Stimulated activated effector memory CD8-positive, alpha-beta T cell treated with anti-CD3 and anti-CD28 coated beads, Interleukin-12 subunit alpha, Interleukin-12 subunit beta, amount 100 ng/mL, for 72 hours (primary cell): ENCODE measurements around the gene STK10.

Experiments used
- ATAC-seq: fragments of 150-1000 bp; cut with Tn5 transposase; 2 replicates; pipeline ENCODE4 v1.10.0; 2021
- DNase-seq, 2 donors: peaks; one replicate each; pipeline ENCODE4 v3.0.0; 2021 to 2022; ENCODE audit warnings: low spot score in 2 of 2
- H3K27ac Mint-ChIP-seq: one replicate; pipeline ENCODE4 v1.8.0; 2022; ENCODE audit warnings: mild to moderate bottlenecking, mixed read lengths
- H3K36me3 Mint-ChIP-seq: one replicate; pipeline ENCODE4 v1.8.0; 2022; ENCODE audit warnings: mild to moderate bottlenecking, mixed read lengths
- H3K4me1 Mint-ChIP-seq: one replicate; pipeline ENCODE4 v1.8.0; 2022; ENCODE audit warnings: mixed read lengths
- H3K4me3 Mint-ChIP-seq: one replicate; pipeline ENCODE4 v1.8.0; 2022; ENCODE audit warnings: mild to moderate bottlenecking, mixed read lengths
- H3K9me3 Mint-ChIP-seq: one replicate; pipeline ENCODE4 v1.8.0; 2022; ENCODE audit warnings: mixed read lengths

STK10 gene

DNA sequence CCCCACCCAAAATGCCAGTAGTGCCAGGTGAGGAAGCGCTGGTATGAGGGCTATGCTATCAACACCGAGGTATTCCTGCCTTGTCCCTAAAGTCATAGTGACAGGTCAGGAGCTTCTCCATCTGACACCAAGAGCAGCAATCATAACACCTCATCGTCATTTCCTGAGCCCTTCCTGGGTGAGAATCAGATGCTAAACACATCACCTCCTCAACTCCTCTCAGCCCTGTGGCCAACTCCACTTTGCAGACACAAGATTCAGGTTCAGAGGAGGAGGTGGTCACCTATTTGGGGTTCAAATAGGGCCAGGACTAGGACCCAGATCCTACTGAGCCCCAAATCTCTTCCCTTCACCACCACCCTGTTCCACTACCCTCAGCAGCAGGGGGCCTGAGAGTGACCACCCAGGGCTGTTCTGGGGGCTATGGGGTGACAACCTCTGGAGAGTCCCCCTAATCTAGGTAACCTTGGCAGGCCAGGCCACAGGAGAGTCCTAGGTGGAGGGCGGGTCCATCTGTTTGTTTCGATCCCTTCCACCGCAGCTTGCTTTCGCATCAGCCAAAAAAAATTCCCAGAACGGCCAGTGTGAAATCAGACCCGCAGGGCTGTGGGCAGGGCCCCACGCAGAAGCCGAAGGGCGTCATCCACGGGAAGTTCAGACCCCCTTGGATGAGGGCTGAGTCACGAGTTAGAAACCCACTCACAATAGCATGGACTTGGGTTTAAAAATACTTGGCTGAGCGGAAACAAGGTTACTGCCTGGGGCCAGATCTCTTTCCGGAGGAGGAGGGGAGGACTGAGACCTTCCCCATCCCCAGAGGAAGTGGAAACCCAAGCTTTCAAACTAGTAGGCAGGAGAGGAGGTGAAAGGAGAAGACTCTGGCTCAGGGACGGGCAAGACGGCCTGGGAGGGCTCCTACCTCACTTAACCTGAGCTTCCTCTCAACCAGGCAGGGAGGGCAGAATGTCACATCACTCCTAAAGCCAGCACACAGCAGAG is 8.7 kb downstream of the STK10 start:
- DNase-seq (peak in 1 of 2 donors; percentile 76), ATAC-seq (peak; percentile 64)
- H3K9me3 Mint-ChIP-seq, result no peaks in the 10 kb centered on the region
- peak overlapping the region; percentile 95 for H3K4me3 Mint-ChIP-seq
- peaks cover 83% of the 10 kb centered on the region for H3K4me1 Mint-ChIP-seq
- H3K36me3 Mint-ChIP-seq, result peaks cover 99% of the 10 kb centered on the region
- H3K27ac Mint-ChIP-seq, result peak overlapping the region; percentile 93

DNA sequence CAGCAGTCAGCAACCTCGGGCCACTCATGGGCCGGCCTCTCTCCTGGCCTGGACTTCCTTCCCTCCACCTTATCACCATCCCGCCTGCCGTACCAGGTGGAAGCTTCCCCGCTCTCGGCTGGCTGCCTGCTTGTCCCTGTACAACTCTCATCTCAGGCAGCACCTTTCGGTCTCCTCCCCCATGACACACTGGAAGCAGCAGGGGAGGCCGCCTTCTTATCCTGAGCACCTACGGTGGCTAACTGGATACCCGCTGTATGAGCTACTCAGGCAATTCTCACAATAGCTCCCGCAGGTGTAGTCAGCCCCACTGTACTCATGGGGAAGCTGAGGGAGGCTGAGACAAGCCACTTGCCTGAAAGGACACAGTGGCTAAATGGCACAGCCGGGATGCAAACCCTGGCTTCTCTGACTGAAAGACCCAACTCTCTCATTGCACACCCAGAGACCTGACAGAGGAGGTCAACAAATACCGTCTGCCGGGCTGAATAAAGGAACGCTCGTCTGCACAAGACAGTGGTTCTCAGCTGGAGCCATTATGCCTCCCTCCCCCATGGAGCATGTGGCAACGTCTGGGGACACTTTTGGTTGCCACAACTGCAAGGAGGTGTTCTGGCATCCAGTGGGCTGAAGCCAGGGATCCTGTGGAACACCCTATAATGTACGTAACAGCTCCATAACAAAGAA is 9.6 kb downstream of the STK10 start:
- peaks cover 86% of the 10 kb centered on the region for H3K4me1 Mint-ChIP-seq
- H3K36me3 Mint-ChIP-seq, result peaks cover 99% of the 10 kb centered on the region
- H3K27ac Mint-ChIP-seq, result peak overlapping the region; percentile 93
- ATAC-seq, result peak; percentile 1
- no peaks in the 10 kb centered on the region for H3K9me3 Mint-ChIP-seq
- peak overlapping the region; percentile 95 for H3K4me3 Mint-ChIP-seq
- peak in 1 of 2 donors; percentile 63 for DNase-seq

DNA sequence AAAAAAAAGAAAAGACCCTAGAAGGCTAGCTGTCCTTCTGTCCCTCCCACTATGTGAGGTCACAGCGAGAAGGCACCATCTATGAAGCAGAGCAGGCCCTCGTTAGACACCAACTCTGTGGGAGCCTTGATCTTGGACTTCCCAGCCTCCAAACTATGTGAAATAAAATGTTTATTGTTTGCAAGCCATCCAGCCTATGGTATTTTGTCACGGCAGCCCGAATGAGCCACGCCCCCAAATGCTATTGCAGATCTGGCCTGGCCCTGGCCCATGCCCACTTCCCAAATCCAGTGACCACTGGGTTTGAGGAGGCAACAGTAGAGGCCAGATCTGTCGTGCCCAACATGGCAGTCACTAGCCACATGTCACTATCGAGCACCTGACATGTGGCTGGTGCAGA is 10.8 kb downstream of the STK10 start:
- peak overlapping the region; percentile 93 for H3K27ac Mint-ChIP-seq

DNA sequence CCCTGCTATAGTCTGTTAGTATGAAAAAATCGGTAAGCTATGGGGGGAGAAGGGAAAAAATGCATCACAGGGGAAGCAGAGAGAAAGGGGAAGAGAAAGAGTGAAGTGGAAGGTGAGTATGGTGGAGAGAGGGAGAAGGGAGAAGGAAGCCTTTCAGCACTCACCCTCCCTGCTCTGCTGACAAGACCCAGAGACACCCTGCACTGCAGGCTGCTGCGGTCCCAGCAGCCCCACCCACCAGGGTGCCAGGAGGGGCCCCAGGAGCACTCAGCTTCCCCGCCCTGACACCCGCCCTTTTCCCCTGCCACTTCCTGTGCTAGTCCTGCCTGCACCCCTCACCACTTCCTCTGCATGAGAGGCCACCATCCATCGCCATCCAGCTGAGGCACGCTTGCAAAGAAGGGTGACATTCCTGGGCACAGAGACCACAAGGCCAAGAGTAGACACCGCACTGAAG is 12.7 kb downstream of the STK10 start:
- H3K4me1 Mint-ChIP-seq, result peaks cover 99% of the 10 kb centered on the region
- H3K4me3 Mint-ChIP-seq, result peak overlapping the region; percentile 95
- peak; percentile 50 to 84 for DNase-seq
- peak overlapping the region; percentile 92 for H3K27ac Mint-ChIP-seq
- no peaks in the 10 kb centered on the region for H3K9me3 Mint-ChIP-seq
- peak; percentile 81 for ATAC-seq
- peaks cover 80% of the 10 kb centered on the region for H3K36me3 Mint-ChIP-seq

More for the DNA sequence above, 10.8 kb downstream of the STK10 start:
- peaks cover 95% of the 10 kb centered on the region for H3K36me3 Mint-ChIP-seq
- no peak for ATAC-seq
- H3K9me3 Mint-ChIP-seq, result no peaks in the 10 kb centered on the region
- no peak for DNase-seq
- peak overlapping the region; percentile 95 for H3K4me3 Mint-ChIP-seq
- H3K4me1 Mint-ChIP-seq, result peaks cover 90% of the 10 kb centered on the region

DNA sequence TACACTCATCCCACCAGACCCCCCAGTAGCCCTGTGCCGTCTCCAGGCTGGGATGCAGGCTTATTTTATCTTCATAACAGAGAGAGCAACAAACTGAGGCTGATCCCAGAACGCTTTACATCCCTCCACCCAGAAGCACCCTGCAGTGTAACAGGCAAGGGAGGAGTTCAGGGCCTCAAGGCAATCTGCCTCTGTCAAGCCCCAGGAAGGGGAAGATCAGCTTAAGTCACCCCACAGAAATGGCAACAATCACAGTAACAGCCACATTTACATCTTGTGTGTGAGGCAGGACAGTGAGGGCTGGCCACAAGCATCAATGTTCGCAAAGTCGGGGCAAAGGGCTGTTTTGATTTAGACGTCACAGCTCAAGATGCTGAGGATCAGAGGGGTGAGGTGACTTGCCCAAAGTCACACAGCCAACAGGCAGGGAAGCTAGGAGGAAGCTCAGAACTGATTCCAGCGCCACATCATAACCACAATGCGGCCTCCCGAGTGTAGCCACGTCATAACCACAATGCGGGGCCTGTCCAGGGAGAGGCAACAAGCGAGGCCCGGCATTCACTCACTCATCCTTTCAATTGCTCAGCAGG is 14.4 kb downstream of the STK10 start:
- peak; percentile 70 to 87 for DNase-seq
- Mint-ChIP-seq H3K9me3 (no peaks in the 10 kb centered on the region), H3K4me1 (peaks cover 99% of the 10 kb centered on the region), H3K36me3 (peaks cover 79% of the 10 kb centered on the region), H3K4me3 (peak overlapping the region; percentile 95), H3K27ac (peak overlapping the region; percentile 92)
- ATAC-seq, result peak; percentile 65

DNA sequence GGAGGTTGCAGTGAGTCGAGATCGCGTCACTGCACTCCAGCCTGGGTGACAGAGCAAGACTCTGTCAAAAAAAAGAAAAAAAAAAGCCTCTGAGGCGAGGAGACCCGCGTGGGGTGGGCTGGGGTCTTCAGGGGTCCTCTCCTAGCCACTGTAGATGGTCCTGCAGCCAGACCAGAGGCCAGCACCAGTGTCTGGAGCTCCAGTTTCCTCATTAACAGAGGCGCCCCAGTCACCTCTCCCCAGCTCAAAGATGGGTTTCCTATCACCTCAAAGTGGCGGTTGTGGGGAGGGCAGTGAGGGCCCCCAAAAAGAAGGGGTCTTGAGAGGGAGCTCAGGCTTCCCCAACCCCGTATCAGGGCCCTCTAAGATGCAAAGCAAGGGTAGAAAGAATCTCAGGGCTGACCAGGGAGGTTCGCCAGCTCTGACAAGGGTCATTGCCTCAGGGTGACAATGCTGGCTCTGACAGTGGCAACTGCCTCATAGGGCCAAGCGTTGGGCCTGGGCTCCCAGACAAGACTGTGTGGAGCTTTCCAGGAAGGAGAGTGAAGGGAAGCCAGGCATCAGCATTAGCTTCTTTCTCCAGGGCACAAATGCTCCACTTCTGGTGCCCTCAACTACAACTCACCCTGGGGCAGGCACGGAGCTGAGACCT is 15.0 kb downstream of the STK10 start:
- DNase-seq, result no peak
- Mint-ChIP-seq H3K4me3 (peak overlapping the region; percentile 95), H3K27ac (peak overlapping the region; percentile 92), H3K36me3 (peaks cover 78% of the 10 kb centered on the region), H3K9me3 (no peaks in the 10 kb centered on the region), H3K4me1 (peaks cover 99% of the 10 kb centered on the region)
- ATAC-seq, result no peak

DNA sequence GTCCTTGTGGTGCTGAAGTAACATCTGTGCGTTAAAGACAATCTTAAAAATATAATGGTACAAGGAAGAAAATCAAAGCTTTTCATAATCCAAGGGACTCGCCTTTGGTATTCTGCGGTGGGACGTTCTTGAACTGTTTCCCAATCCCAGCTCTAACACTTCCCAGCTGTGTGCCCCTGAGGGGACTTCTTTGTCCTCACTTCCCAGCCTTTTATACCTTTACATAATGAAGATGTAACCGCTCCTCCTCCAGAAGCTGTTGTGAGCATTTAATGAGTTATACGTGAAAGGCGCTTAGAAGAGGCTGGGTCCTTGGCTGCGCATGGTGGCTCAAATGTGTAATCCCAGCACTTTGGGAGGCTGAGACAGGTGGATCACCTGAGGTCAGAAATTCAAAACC is 16.9 kb downstream of the STK10 start:
- Mint-ChIP-seq H3K4me3 (peak overlapping the region; percentile 56), H3K27ac (peak overlapping the region; percentile 92), H3K9me3 (no peaks in the 10 kb centered on the region), H3K36me3 (peaks cover 79% of the 10 kb centered on the region), H3K4me1 (peaks cover 89% of the 10 kb centered on the region)
- no peak for ATAC-seq
- DNase-seq, result no peak

DNA sequence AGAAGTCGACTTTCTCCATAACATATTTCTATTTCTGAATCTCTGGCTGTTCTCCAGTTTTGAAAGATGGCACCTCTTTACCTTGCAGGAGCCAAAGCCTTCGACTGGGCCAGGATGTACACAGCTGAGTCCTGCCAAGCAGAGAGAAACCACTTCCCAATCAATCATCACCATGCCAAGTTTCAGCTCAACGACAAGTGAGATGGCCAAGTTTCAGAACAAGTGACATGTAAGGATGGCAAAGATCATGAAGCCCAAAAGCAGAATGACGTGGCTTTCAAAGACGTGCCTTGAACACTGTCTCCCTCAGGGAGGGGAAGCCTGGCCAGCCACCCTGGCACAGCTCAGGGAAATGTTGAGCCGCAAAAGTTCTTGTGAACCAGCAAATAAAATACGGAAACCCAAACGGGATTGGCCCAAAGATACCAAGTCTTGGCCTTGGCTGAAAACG is 17.7 kb downstream of the STK10 start:
- peak overlapping the region; percentile 56 for H3K4me3 Mint-ChIP-seq
- H3K4me1 Mint-ChIP-seq, result peaks cover 83% of the 10 kb centered on the region
- ATAC-seq (peak; percentile 46), DNase-seq (no peak)
- H3K27ac Mint-ChIP-seq, result peak overlapping the region; percentile 92
- H3K36me3 Mint-ChIP-seq, result peaks cover 79% of the 10 kb centered on the region
- H3K9me3 Mint-ChIP-seq, result no peaks in the 10 kb centered on the region

DNA sequence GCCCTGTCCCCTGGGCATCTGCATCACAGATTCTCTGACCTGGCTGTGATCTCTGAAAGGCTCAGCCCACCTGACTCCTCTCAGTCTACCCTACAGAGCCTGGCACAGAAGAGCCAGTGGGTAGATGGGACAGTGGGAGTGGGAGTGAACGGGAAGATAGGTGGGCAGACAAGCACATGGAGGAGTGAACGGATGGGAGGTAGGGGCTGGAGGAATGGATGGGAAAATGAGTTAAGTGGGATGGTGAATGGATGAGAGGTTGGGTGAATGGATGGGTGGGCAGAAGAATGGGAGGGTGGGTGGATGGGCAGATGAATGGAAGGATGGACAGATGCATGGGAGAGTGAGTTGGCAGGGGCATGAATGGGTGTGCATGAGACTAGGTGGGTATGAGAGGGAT is 18.8 kb downstream of the STK10 start:
- Mint-ChIP-seq H3K36me3 (peaks cover 72% of the 10 kb centered on the region), H3K9me3 (no peaks in the 10 kb centered on the region), H3K27ac (peak overlapping the region; percentile 92), H3K4me1 (peaks cover 80% of the 10 kb centered on the region), H3K4me3 (peak overlapping the region; percentile 55)
- no peak for DNase-seq
- ATAC-seq, result no peak

DNA sequence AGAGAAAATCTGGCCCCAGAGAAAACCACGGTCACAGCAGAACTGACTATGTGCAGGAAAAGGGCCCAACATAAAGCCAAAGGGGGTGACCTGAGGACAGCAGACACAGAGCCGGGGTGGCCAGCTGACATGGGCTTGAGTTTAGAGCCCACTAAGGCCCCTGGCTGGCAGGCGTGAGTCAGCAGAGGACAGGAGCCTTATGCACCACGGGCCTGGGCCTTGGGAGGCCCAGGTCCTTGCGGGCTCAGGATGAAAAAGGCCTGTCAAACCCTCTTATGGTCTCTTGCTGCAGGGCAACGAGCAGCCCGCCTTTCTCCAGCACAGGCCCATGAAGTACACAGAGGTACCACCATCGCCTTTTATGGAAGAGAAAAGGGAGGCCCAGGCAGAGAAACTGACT is 19.7 kb downstream of the STK10 start:
- H3K9me3 Mint-ChIP-seq, result no peaks in the 10 kb centered on the region
- peaks cover 63% of the 10 kb centered on the region for H3K36me3 Mint-ChIP-seq
- DNase-seq, result no peak
- H3K27ac Mint-ChIP-seq, result peak overlapping the region; percentile 92
- H3K4me1 Mint-ChIP-seq, result peaks cover 78% of the 10 kb centered on the region
- ATAC-seq, result no peak
- peak overlapping the region; percentile 55 for H3K4me3 Mint-ChIP-seq

DNA sequence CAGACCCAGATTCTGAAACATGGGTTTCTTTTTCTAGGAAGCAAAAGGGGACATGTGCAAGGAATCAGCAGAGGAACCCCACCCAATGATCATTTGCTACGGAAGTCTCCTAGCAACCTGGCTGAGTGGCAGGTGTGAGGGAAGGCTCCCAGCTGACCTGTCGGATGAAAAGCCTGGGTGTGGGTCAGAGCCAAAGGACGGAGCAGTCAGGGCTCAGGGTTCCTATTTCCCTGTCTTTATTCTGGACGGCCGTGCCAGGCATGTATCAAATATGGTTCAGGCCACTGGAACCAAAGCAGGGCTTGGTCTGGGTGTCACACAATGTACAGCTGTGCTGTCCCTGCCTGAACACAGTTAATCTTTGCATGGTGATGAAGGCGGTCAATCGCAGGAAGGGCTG is 20.1 kb downstream of the STK10 start:
- H3K27ac Mint-ChIP-seq, result peak overlapping the region; percentile 92

DNA sequence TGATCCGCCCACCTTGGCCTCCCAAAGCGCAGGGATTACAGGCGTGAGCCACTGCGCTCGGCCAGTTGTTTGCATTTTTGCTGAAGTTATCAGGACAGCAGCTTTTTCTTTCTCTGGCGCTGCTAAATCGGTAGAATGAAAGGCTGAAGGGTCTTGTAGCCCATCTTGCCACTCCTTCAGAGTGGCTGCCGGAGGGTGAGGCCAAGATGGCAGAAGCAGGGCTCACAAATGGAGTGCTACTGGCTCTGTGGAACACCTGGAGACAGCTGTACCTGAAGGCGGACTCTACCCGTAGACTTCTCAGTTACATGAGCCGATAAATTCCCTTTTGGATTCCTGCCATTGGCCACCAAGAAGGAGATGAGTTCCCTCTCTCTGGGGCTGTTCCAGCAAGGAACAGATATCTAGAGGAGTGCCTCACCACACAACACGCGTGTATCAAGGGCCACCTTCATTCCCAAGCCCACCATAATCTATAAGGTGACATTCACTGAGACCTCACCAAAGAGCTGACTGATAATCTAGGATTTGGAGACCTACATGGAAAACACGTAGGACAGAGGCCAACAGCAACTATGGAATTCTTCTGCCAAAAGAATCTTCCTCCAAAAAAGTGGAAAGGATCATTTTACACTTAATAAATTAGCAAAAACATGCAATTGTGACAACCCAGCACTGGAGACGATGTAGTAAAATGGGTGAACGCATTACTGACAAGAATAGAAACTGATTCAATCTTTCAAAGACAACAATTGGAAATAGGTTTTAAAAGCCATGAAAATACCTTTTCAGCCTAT is 21.8 kb downstream of the STK10 start:
- peaks cover 63% of the 10 kb centered on the region for H3K36me3 Mint-ChIP-seq
- H3K4me1 Mint-ChIP-seq, result peaks cover 75% of the 10 kb centered on the region
- H3K4me3 Mint-ChIP-seq, result no peak overlapping the region
- DNase-seq, result no peak
- H3K9me3 Mint-ChIP-seq, result no peaks in the 10 kb centered on the region
- peak overlapping the region; percentile 92 for H3K27ac Mint-ChIP-seq
- no peak for ATAC-seq

More for the DNA sequence above, 20.1 kb downstream of the STK10 start:
- H3K4me3 Mint-ChIP-seq, result peak overlapping the region; percentile 55
- H3K9me3 Mint-ChIP-seq, result no peaks in the 10 kb centered on the region
- ATAC-seq (no peak), DNase-seq (no peak)
- peaks cover 78% of the 10 kb centered on the region for H3K4me1 Mint-ChIP-seq
- peaks cover 59% of the 10 kb centered on the region for H3K36me3 Mint-ChIP-seq

DNA sequence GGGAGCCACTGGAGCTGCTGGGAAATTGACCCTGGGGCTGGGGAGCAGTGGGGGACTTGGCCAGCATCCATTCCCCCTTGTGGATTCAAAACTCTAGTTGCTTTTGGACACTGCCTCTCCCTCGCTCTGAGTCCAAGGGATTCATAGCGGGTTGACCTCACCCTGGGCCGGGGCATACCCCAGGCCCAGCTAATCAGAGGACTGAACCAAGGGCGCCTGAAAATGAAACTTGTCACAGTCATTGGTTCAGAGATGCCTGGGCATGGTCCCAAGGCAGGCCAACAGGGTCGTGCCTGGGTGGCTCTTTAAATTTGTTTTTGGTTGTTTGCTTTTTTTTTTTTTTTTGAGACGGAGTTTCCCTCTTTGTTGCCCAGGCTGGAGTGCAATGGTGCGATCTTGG is 22.6 kb downstream of the STK10 start:
- H3K4me1 Mint-ChIP-seq, result peaks cover 75% of the 10 kb centered on the region
- H3K27ac Mint-ChIP-seq, result peak overlapping the region; percentile 92
- ATAC-seq, result no peak
- no peaks in the 10 kb centered on the region for H3K9me3 Mint-ChIP-seq
- DNase-seq, result no peak
- peaks cover 68% of the 10 kb centered on the region for H3K36me3 Mint-ChIP-seq
- H3K4me3 Mint-ChIP-seq, result no peak overlapping the region

DNA sequence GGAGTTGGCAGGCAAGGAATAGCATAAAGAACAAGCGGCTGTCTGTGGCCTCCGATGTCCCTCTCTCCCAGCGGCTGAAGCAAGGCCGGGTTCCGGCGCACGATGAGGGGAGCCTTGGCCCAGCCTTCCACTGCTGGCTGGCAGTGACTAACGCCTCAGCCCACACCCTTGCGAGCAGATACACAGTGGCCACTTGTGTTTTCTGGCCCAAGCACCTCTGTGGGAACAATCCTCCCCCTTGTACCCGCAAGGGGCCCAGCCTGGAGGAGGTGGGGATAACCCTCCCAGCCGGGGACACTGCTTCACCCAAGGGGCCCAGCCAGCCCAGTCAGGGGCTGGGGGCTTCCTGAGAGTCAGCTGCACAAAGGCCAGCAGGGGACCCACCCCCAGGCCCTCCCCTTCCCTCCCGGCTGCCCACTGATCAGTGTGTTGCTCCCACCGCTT is 23.2 kb downstream of the STK10 start:
- Mint-ChIP-seq H3K4me1 (peaks cover 74% of the 10 kb centered on the region), H3K27ac (peak overlapping the region; percentile 92), H3K4me3 (no peak overlapping the region)

More for the DNA sequence above, 23.2 kb downstream of the STK10 start:
- DNase-seq, result no peak
- Mint-ChIP-seq H3K9me3 (no peaks in the 10 kb centered on the region), H3K36me3 (peaks cover 64% of the 10 kb centered on the region)
- ATAC-seq, result peak; percentile 35
